ENCODE data around the gene ZRANB1. TPM values are rescaled to one million over a fixed set of nuclear protein-coding genes. Genes with fewer than 3 reads are reported as not detected.
"Not testable (repeated sequence)": the region's sequence is repeated elsewhere in the genome, so short reads cannot be mapped to it uniquely, and the experiment has no call there.

Gene ZRANB1
- total and polyA plus RNA-seq, 2 experiments from 2014 or later: 4.2 to 26.7 TPM

DNA sequence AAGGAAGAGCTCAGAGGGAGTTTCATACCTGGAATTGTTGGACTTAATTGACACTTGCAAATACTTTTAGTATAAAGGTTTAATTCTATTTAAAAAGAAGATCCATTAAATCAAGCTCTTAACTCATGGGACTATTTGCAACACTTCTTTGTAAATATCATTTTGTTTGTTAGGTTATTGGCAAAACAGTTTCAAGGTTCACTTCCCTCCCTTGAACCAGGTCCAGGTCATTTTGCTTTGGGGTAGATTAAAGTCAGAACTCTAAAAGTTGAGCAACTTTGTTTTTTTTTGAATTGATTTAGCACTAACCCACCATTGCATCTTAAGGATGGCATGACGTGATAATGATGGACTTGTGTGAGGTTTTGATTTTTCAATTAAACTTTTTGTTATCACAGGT lies 45.9 kb downstream of the ZRANB1 start (continued):
- TF ChIP-seq, protein P1, sequence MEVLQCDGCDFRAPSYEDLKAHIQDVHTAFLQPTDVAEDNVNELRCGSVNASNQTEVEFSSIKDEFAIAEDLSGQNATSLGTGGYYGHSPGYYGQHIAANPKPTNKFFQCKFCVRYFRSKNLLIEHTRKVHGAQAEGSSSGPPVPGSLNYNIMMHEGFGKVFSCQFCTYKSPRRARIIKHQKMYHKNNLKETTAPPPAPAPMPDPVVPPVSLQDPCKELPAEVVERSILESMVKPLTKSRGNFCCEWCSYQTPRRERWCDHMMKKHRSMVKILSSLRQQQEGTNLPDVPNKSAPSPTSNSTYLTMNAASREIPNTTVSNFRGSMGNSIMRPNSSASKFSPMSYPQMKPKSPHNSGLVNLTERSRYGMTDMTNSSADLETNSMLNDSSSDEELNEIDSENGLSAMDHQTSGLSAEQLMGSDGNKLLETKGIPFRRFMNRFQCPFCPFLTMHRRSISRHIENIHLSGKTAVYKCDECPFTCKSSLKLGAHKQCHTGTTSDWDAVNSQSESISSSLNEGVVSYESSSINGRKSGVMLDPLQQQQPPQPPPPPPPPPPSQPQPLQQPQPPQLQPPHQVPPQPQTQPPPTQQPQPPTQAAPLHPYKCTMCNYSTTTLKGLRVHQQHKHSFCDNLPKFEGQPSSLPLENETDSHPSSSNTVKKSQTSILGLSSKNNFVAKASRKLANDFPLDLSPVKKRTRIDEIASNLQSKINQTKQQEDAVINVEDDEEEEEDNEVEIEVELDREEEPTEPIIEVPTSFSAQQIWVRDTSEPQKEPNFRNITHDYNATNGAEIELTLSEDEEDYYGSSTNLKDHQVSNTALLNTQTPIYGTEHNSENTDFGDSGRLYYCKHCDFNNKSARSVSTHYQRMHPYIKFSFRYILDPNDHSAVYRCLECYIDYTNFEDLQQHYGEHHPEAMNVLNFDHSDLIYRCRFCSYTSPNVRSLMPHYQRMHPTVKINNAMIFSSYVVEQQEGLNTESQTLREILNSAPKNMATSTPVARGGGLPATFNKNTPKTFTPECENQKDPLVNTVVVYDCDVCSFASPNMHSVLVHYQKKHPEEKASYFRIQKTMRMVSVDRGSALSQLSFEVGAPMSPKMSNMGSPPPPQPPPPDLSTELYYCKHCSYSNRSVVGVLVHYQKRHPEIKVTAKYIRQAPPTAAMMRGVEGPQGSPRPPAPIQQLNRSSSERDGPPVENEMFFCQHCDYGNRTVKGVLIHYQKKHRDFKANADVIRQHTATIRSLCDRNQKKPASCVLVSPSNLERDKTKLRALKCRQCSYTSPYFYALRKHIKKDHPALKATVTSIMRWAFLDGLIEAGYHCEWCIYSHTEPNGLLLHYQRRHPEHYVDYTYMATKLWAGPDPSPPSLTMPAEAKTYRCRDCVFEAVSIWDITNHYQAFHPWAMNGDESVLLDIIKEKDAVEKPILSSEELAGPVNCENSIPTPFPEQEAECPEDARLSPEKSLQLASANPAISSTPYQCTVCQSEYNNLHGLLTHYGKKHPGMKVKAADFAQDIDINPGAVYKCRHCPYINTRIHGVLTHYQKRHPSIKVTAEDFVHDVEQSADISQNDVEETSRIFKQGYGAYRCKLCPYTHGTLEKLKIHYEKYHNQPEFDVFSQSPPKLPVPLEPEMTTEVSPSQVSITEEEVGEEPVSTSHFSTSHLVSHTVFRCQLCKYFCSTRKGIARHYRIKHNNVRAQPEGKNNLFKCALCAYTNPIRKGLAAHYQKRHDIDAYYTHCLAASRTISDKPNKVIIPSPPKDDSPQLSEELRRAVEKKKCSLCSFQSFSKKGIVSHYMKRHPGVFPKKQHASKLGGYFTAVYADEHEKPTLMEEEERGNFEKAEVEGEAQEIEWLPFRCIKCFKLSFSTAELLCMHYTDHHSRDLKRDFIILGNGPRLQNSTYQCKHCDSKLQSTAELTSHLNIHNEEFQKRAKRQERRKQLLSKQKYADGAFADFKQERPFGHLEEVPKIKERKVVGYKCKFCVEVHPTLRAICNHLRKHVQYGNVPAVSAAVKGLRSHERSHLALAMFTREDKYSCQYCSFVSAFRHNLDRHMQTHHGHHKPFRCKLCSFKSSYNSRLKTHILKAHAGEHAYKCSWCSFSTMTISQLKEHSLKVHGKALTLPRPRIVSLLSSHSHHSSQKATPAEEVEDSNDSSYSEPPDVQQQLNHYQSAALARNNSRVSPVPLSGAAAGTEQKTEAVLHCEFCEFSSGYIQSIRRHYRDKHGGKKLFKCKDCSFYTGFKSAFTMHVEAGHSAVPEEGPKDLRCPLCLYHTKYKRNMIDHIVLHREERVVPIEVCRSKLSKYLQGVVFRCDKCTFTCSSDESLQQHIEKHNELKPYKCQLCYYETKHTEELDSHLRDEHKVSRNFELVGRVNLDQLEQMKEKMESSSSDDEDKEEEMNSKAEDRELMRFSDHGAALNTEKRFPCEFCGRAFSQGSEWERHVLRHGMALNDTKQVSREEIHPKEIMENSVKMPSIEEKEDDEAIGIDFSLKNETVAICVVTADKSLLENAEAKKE (CRISPR knock-in tag; IDR thresholded peaks at IDR 0.05): no peak
- TF ChIP-seq POLR2AphosphoS5 (IDR thresholded peaks at IDR 0.05; ENCODE audit: low read depth): no peak
- no peak for TF ChIP-seq JUNB (IDR thresholded peaks at IDR 0.05; ENCODE audit: unreplicated experiment)
- no peak for TF ChIP-seq NANOG (IDR thresholded peaks at IDR 0.05; ENCODE audit: borderline replicate concordance)
- no peak for TF ChIP-seq ZNF114 (CRISPR knock-in tag; IDR thresholded peaks at IDR 0.05)
- no peak for TF ChIP-seq EZH2phosphoT487 (IDR thresholded peaks at IDR 0.05; ENCODE audit: unreplicated experiment)

DNA sequence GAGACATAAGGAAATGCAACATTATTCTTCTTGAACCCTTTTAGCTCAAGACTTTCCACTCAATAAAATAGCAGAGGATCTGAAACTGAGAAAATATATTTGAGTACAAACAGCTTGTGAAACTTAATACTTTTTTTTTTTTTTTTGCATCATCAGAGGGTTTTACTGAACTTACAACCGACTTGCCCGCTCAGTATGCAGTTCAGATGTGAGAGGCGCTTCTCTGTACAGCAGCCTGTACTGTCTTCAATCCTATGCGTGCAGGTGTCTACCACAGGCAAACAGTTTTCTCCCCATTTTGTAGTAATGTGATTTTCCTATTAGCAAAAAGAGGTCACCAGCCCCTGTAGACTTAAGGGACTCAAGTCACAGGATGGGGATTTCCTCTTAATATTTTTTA lies 46.8 kb downstream of the ZRANB1 start:
- H2AFZ ChIP-seq; H3K4me1 ChIP-seq (ENCODE audit: insufficient read depth); DNase-seq (ENCODE audit: low spot score); ATAC-seq; H3K9me2 ChIP-seq (ENCODE audit: insufficient read depth); H3K9me3 Mint-ChIP-seq; H3K4me3 Mint-ChIP-seq; H3K4me1 Mint-ChIP-seq; H3K4me2 ChIP-seq; H3K27ac ChIP-seq (ENCODE audit: low read depth); H3K27ac Mint-ChIP-seq; H3K4me3 ChIP-seq; H3K79me2 ChIP-seq (replicated peaks; ENCODE audit: insufficient read depth); H3K27me3 ChIP-seq (ENCODE audit: insufficient read depth): not testable (repeated sequence)
- Mint-ChIP-seq H3K27me3 (ENCODE audit: insufficient read depth, low read depth, poor library complexity) (peaks cover 40% of the 10 kb centered on the region), H3K36me3 (ENCODE audit: low read depth) (peaks cover 87% of the 10 kb centered on the region)
- H3F3A ChIP-seq (replicated peaks; ENCODE audit: low read depth): peaks cover 41% of the 10 kb centered on the region
- peaks cover 53% of the 10 kb centered on the region for H3K36me3 ChIP-seq (ENCODE audit: insufficient read depth)
- peaks cover 37% of the 10 kb centered on the region for H4K20me1 ChIP-seq (replicated peaks; ENCODE audit: insufficient read depth)
